Fibroblast of gingiva (primary cell): ENCODE measurements around the gene CYP2J2.
"Not testable (repeated sequence)": the region's sequence is repeated elsewhere in the genome, so short reads cannot be mapped to it uniquely, and the experiment has no call there.

Source experiments
- DNase-seq: peaks from one replicate; pipeline ENCODE4 v3.0.0-alpha.2; 2011; ENCODE audit warnings: low read depth

The CYP2J2 gene

DNA sequence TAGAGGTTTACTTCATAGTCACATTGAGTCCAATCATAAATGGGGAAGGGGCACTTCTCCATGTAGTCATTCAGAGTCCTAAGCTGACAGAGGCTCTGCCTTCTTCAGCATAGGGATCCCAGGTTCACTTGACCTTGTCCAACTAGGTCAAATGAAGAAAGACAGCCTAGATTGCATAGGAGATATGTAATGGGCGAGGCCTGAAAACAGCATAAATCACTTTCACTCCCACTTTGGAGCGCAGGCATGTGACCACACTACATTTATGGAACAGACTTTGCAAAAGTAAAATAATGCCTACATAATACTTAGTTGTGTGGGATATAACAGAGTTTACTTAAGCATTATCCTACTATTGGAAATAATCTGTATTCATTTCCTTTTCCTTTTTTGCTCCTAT is 60.1 kb downstream of the CYP2J2 start:
- no peak for DNase-seq

DNA sequence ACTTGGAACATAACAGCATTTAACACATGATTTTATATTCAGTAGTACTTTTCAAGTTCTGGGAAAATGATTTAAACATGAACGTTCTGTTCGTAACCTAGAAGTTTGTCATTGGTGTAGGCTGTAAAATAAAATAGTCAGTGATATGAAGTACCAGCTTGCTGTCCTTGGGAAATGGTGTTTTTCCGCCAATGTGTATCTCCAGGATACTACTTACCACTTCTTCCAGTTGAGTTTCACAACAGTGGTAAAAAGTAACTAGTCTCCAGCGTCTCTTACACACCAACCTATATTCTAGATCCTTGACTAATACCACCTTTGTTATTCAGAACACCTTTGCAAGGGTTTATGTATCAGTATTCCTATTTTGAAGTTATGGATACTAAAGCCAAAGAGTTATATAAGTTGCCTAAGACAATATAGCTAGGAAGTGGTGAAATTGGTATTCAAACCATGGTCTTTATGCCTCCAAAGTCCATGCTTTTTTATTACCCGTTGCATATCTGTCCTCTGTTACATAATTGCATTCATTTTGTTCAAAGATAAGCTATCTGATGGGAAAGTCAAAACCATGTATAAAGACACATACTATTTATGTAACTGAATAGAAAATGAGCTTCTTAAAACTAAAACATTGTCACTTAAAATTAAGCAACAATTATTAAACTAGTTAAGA is 68.8 kb downstream of the CYP2J2 start:
- DNase-seq, result no peak

DNA sequence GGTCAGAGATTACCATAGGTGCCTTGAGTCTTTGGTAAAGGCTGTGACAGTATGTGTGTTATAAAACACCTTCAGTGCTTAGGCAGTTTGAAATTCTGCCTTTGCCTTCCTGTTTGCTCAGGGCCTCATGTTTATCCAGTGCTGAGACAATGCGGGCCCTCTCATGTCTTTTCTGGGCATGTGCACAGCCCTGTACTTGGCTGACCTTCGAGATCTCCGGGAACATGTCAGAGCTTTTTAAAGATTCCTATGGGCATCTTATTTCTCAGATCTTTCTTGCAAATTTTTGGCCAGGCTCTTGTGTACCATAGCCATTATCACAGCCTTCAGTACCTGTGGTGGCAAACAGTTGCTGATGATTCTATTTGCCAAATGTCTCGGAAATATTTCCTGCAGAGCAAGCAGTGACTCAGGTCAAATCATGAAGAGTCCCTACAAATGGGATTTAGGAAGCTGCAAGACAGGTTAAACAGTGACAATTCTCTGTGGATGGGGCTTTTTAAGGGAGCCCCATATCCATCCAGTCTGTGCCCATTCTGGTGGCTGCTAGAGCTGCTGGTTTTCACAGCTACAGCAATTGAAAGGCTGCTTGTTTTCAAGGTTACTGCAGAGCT is 69.7 kb downstream of the CYP2J2 start:
- no peak for DNase-seq

DNA sequence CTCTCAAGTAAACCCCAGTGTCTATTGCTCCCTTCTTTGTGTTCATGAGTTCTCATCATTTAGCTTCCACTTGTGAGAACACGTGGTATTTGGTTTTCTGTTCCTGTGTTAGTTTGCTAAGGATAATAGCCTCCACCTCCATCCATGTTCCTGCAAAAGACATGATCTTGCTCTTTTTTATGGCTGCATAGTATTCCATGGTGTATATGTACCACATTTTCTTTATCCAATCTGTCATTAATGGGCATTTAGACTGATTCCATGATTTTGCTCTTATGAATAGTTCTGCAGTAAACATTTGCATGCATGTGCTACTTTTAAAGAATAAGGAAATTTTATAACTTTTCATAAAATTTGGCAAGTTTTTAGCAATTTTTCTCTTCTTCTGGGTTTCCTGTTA is 71.3 kb downstream of the CYP2J2 start:
- DNase-seq, result not testable (repeated sequence)

DNA sequence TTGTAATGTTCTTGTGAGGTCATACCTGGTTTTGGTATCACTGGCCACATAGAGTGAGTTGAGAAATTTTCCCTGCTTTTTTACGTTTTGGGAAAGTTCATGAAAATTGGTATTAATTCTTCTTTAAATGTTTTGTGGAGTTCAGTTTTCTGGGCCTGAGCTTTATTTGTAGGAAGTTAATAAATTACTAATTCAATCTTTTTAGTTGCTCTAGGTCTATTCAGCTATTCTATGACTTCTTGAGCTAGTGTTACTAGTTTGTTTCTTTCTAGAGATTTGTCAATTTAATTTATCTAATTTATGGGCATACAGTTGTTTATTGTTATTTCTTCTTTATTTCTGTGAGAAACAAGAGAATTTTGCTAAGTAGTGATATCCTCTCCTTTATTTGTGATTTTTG is 74.5 kb downstream of the CYP2J2 start:
- no peak for DNase-seq

DNA sequence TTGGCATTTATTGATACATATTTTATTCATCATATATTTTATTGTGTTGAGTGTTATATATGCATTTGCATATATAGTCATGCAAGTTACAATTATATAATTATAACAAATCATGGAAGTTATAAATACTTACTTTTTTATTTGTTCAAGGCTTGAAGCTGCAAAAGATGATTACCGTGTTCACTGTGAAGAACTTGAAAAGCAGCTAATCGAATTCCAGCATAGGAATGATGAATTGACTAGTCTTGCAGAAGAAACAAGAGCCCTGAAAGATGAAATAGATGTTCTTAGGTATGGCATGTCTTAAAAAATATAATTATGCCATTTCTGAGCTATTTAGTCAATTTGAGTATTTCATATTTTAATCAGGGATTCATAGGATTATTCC is 79.7 kb downstream of the CYP2J2 start:
- no peak for DNase-seq

DNA sequence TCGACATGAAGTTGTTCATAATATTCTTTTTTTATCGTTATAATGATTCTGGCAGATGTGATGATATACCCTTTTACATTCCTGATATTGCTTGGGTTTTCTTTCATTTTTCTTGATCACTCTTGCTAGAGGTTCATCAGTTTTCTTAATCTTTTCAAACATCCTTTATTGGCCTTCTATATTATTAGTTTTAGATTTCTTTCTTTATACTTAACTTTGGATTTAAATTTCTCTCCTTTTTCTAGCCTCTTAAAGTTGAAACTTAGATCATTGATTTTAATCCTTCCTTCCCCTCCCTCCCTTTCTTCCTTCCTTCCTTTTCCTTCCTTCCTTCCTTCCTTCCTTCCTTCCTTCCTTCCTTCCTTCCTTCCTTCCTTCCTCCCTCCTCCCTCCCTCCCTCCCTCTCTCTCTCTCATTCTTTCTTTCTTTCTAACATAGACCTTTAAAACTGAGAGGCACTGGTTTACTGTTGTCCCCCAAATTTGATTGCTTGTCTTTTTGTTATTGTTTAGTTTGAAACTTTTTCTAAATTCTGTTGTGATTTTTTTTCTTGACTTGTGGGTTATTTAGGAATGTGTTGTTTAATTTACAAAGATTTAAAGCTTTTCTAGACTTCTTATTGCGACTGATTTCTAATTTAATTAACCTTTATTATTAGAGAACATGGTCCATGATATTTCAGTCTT is 80.2 kb downstream of the CYP2J2 start:
- no peak for DNase-seq

DNA sequence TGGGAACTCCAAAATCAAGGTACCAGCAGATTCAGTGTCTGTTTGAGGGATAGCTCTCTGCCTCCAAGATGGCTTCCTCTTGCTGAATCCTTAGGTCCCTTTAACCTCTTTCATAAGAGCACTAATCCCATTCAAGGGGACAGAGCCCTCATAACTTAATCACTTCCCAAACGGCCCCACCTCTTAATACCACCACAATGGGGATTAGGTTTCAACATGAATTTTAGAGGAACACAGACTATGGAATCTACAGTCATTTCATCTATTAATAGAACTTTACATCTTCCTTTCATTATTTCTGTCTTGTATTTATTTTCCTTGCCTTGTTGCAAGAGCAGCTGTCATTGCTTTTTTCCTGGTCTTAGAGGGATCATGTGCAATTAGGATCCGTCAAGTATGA is 81.5 kb downstream of the CYP2J2 start:
- no peak for DNase-seq
